Stimulated activated naive B cell treated with anti-CD40 and anti-IgM and Interleukin-4, amounts not matched to agents 10 μg/mL and 1 μg/mL and 100 μg/mL, for 72 hours (primary cell): ENCODE results near the gene THAP11.

ENCODE experiments used
- ATAC-seq, 2 donors: fragments of 150-1000 bp; cut with Tn5 transposase; replicated peaks; 2 replicates each; pipeline ENCODE4 v1.10.0; 2021; ENCODE audit warnings: moderate library complexity in 1 of 2
- DNase-seq: peaks from one replicate; pipeline ENCODE4 v3.0.0; 2021
- H3K27ac Mint-ChIP-seq: one replicate; pipeline ENCODE4 v1.8.0; 2022; ENCODE audit warnings: mild to moderate bottlenecking, mixed read lengths
- H3K27me3 Mint-ChIP-seq, 2 donors: one replicate each; pipeline ENCODE4 v1.8.0; 2022; ENCODE audit warnings: mixed read lengths in 2 of 2
- H3K36me3 Mint-ChIP-seq, 2 donors: one replicate each; pipeline ENCODE4 v1.8.0; 2022; ENCODE audit warnings: mixed read lengths in 2 of 2, mild to moderate bottlenecking in 1 of 2
- H3K4me1 Mint-ChIP-seq, 2 donors: one replicate each; pipeline ENCODE4 v1.8.0; 2022; ENCODE audit warnings: mixed read lengths in 2 of 2, mild to moderate bottlenecking in 1 of 2
- H3K4me3 Mint-ChIP-seq, 2 donors: one replicate each; pipeline ENCODE4 v1.8.0; 2022; ENCODE audit warnings: mild to moderate bottlenecking in 2 of 2, mixed read lengths in 2 of 2, moderate library complexity in 1 of 2
- H3K9me3 Mint-ChIP-seq, 2 donors: one replicate each; pipeline ENCODE4 v1.8.0; 2022; ENCODE audit warnings: mixed read lengths in 2 of 2, mild to moderate bottlenecking in 1 of 2

Gene THAP11

DNA sequence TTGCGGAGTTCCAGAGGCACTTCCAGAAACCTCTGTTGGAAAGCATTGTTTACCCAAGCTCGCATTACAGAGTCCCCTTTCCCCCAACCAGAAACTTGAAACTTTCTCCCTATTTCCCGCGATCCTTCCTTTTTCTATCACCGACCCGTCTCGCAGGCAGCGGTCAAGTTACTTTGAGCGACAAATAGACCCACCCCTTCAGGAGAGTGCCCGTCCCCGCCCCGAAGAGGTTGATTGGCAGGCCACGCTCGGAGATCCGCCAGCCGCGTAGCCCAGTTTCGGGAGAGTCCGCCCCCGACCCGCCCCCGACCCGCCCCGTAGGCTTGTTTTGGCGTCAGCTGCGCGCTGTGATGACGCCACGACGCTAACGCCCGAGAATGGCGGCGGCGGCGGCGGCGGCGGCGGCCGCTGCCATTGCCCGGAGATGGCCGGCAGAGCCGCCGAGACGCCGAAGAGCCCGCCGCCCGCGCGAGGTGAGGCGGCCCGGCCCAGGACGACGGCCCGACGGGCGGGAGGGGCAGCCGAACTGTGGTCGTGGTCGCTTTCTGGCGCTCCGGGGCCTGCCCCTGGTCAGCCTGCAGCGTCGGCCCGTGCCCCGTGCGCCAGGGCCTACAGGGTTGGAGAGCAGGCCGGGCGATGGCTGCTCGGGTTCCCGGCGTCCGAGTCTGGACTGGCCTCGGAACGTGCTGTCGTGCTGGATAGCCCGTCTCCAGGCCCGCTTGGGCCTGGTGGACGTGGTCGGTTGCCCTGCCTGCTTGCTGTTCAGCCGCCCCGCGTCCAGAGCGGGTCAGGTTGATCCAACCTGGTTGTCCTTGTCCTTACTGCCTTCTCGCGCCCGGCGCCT lies 51.0 kb downstream of the THAP11 start, which contains the start of gene PSKH1:
Gene PSKH1, plus strand, starts transcription at position 356 of the 844 bp plus-strand sequence. CDS start 15,496 bp downstream, outside the sequence.
- Mint-ChIP-seq H3K9me3 (no peaks in the 10 kb centered on the region), H3K27me3 (no peaks in the 10 kb centered on the region)

More for the DNA sequence above, 51.0 kb downstream of the THAP11 start, which contains the start of gene PSKH1:
- H3K4me3 Mint-ChIP-seq, result peak within 1 kb of the TSS; percentile 91 to 95
- peak within 1 kb of the TSS; percentile 98 for H3K27ac Mint-ChIP-seq
- H3K4me1 Mint-ChIP-seq, result peaks cover 17 to 24% of the 10 kb centered on the region in 2 donors
- ATAC-seq (peak; percentile 98), DNase-seq (peak; percentile 89)
- peaks cover 0 to 3% of the 10 kb centered on the region in 2 donors for H3K36me3 Mint-ChIP-seq
